Uterus (tissue), 2 donors: Measurements from ENCODE around the gene GIPC2.

Experiments
- POLR2A ChIP-seq, 2 donors: fragments of 450-650 bp; IDR thresholded peaks; one replicate each; pipeline ENCODE4 v1.6.1; 2016; ENCODE audit warnings: antibody characterized with exemption in 2 of 2, mild to moderate bottlenecking in 1 of 2, moderate library complexity in 1 of 2
- TF ChIP-seq, protein P1 (sequence below), 4 experiments: fragments of 200-600 bp in 2 of 4; fragments of 450-650 bp in 2 of 4; sonication (generic) in 2 of 4; IDR thresholded peaks; one replicate each; pipeline ENCODE4 v1.5.1; 2016 to 2019; ENCODE audit warnings: antibody characterized with exemption in 4 of 4, mild to moderate bottlenecking in 2 of 4, moderate library complexity in 1 of 4

- TF ChIP-seq, protein P1, sequence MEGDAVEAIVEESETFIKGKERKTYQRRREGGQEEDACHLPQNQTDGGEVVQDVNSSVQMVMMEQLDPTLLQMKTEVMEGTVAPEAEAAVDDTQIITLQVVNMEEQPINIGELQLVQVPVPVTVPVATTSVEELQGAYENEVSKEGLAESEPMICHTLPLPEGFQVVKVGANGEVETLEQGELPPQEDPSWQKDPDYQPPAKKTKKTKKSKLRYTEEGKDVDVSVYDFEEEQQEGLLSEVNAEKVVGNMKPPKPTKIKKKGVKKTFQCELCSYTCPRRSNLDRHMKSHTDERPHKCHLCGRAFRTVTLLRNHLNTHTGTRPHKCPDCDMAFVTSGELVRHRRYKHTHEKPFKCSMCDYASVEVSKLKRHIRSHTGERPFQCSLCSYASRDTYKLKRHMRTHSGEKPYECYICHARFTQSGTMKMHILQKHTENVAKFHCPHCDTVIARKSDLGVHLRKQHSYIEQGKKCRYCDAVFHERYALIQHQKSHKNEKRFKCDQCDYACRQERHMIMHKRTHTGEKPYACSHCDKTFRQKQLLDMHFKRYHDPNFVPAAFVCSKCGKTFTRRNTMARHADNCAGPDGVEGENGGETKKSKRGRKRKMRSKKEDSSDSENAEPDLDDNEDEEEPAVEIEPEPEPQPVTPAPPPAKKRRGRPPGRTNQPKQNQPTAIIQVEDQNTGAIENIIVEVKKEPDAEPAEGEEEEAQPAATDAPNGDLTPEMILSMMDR (IDR thresholded peaks at IDR 0.05) = no peak
- no peak for TF ChIP-seq POLR2A (IDR thresholded peaks at IDR 0.05)
These were observed 47.8 kb downstream of the GIPC2 start for GRCh38 chr1:78093560-78093959.
